Mesendoderm (in vitro differentiated cells): Measurements from ENCODE around the gene FAM25G.

ENCODE experiments used
- DNase-seq: peaks from one replicate; pipeline ENCODE4 v3.0.0; 2013
- H2AK5ac ChIP-seq: 2 replicates; pipeline ENCODE4 v1.6.1; 2013; ENCODE audit warnings: low read length, inconsistent platforms
- H2BK120ac ChIP-seq: 2 replicates; pipeline ENCODE4 v1.6.1; 2013; ENCODE audit warnings: low read depth, mild to moderate bottlenecking, low read length, moderate library complexity, mixed read lengths
- H2BK15ac ChIP-seq: replicated peaks from 2 replicates; pipeline ENCODE4 v1.6.1; 2013; ENCODE audit warnings: low read depth, mild to moderate bottlenecking, moderate library complexity
- H2BK5ac ChIP-seq: 2 replicates; pipeline ENCODE4 v1.6.1; 2013; ENCODE audit warnings: low read length, inconsistent platforms
- H3K18ac ChIP-seq: 2 replicates; pipeline ENCODE4 v1.6.1; 2013; ENCODE audit warnings: mild to moderate bottlenecking, low read length, mixed read lengths
- H3K23ac ChIP-seq: one replicate; pipeline ENCODE4 v1.6.1; 2013; ENCODE audit warnings: low read length
- H3K27ac ChIP-seq: 2 replicates; pipeline ENCODE4 v1.5.1; 2013; ENCODE audit warnings: low read depth, mild to moderate bottlenecking, inconsistent platforms, low read length, moderate library complexity
- H3K27me3 ChIP-seq: 2 replicates; pipeline ENCODE4 v1.6.1; 2013; ENCODE audit warnings: low read length, control low read depth, mild to moderate bottlenecking, inconsistent platforms; ENCODE audit not compliant: insufficient read depth, poor library complexity
- H3K36me3 ChIP-seq: 2 replicates; pipeline ENCODE4 v1.6.1; 2013; ENCODE audit warnings: low read length, inconsistent platforms; ENCODE audit not compliant: control insufficient read depth, insufficient read depth
- H3K4ac ChIP-seq: one replicate; pipeline ENCODE4 v1.6.1; 2013; ENCODE audit warnings: low read depth, mild to moderate bottlenecking, low read length, moderate library complexity
- H3K4me1 ChIP-seq: 2 replicates; pipeline ENCODE4 v1.6.1; 2013; ENCODE audit warnings: low read depth, low read length, inconsistent platforms; ENCODE audit not compliant: control insufficient read depth
- H3K4me2 ChIP-seq: 2 replicates; pipeline ENCODE4 v1.6.1; 2013; ENCODE audit warnings: low read length
- H3K4me3 ChIP-seq: 2 replicates; pipeline ENCODE4 v1.5.1; 2013; ENCODE audit warnings: mild to moderate bottlenecking, low read length
- H3K56ac ChIP-seq: one replicate; pipeline ENCODE4 v1.6.1; 2013; ENCODE audit warnings: low read length
- H3K79me1 ChIP-seq: 2 replicates; pipeline ENCODE4 v1.6.1; 2013; ENCODE audit warnings: low read length, inconsistent platforms
- H3K79me2 ChIP-seq: 2 replicates; pipeline ENCODE4 v1.6.1; 2013; ENCODE audit warnings: mild to moderate bottlenecking, low read length; ENCODE audit not compliant: control insufficient read depth, insufficient read depth
- H3K9ac ChIP-seq: 2 replicates; pipeline ENCODE4 v1.6.1; 2013; ENCODE audit warnings: low read length, inconsistent platforms
- H4K5ac ChIP-seq: one replicate; pipeline ENCODE4 v1.6.1; 2013; ENCODE audit warnings: low read length
- H4K8ac ChIP-seq: one replicate; pipeline ENCODE4 v1.6.1; 2013; ENCODE audit warnings: low read depth, mild to moderate bottlenecking, control low read depth, low read length, moderate library complexity
- WGBS: extraction: QIAGEN DNeasy Blood & Tissue Kit; methylation state at CpG from one replicate; pipeline ENCODE4 v1.1.7; 2013; ENCODE audit warnings: low lambda C conversion rate, missing lambda C conversion rate; ENCODE audit not compliant: insufficient coverage; ENCODE audit errors: extremely low coverage; 5-methylcytosine and 5-hydroxymethylcytosine counted together

Gene FAM25G

GRCh38 chr10:47443145-47443544 is 48.4 kb downstream of the FAM25G start:
- Histone ChIP-seq H4K5ac (no peak overlapping the region), H2BK120ac (no peak overlapping the region), H3K79me2 (no peaks in the 10 kb centered on the region), H3K79me1 (no peaks in the 10 kb centered on the region), H3K36me3 (no peaks in the 10 kb centered on the region), H2AK5ac (no peak overlapping the region), H3K27me3 (no peaks in the 10 kb centered on the region), H2BK5ac (no peak overlapping the region), H3K4ac (no peak overlapping the region), H3K4me2 (no peak overlapping the region), H3K27ac (no peak overlapping the region), H2BK15ac (no peak overlapping the region), H4K8ac (no peak overlapping the region), H3K9ac (no peak overlapping the region), H3K4me1 (no peaks in the 10 kb centered on the region), H3K56ac (no peak overlapping the region), H3K23ac (no peak overlapping the region), H3K18ac (no peak overlapping the region), H3K4me3 (no peak overlapping the region)
- DNase-seq: no peak
- WGBS: no CpG with 5 or more reads among the region's 2 CpGs

GRCh38 chr10:47442351-47442750 is 49.1 kb downstream of the FAM25G start:
- H4K5ac ChIP-seq: no peak overlapping the region
- no peak overlapping the region for H3K56ac ChIP-seq
- no CpG with 5 or more reads among the region's 5 CpGs for WGBS
- no peak overlapping the region for H2BK120ac ChIP-seq
- H3K79me1 ChIP-seq: no peaks in the 10 kb centered on the region
- H3K18ac ChIP-seq: no peak overlapping the region
- H3K4me1 ChIP-seq: no peaks in the 10 kb centered on the region
- DNase-seq: no peak
- H3K4ac ChIP-seq: no peak overlapping the region
- H3K23ac ChIP-seq: no peak overlapping the region
- H3K4me3 ChIP-seq: no peak overlapping the region
- no peak overlapping the region for H2AK5ac ChIP-seq
- no peak overlapping the region for H3K4me2 ChIP-seq
- H3K9ac ChIP-seq: no peak overlapping the region
- H3K79me2 ChIP-seq: no peaks in the 10 kb centered on the region
- no peak overlapping the region for H3K27ac ChIP-seq
- H3K36me3 ChIP-seq: no peaks in the 10 kb centered on the region
- no peak overlapping the region for H2BK5ac ChIP-seq
- H4K8ac ChIP-seq: no peak overlapping the region
- no peak overlapping the region for H2BK15ac ChIP-seq
- H3K27me3 ChIP-seq: no peaks in the 10 kb centered on the region

GRCh38 chr10:47441938-47442337 is 49.6 kb downstream of the FAM25G start:
- WGBS: no CpG with 5 or more reads among the region's 4 CpGs
- Histone ChIP-seq H2BK5ac (no peak overlapping the region), H3K18ac (no peak overlapping the region), H4K5ac (no peak overlapping the region), H2AK5ac (no peak overlapping the region), H3K56ac (no peak overlapping the region), H2BK120ac (no peak overlapping the region), H3K79me2 (no peaks in the 10 kb centered on the region), H3K4me2 (no peak overlapping the region), H4K8ac (no peak overlapping the region), H3K4me3 (no peak overlapping the region), H3K27me3 (no peaks in the 10 kb centered on the region), H3K4ac (no peak overlapping the region), H3K23ac (no peak overlapping the region), H3K79me1 (no peaks in the 10 kb centered on the region), H3K4me1 (no peaks in the 10 kb centered on the region), H3K36me3 (no peaks in the 10 kb centered on the region), H3K9ac (no peak overlapping the region), H2BK15ac (no peak overlapping the region), H3K27ac (no peak overlapping the region)
- no peak for DNase-seq

DNA sequence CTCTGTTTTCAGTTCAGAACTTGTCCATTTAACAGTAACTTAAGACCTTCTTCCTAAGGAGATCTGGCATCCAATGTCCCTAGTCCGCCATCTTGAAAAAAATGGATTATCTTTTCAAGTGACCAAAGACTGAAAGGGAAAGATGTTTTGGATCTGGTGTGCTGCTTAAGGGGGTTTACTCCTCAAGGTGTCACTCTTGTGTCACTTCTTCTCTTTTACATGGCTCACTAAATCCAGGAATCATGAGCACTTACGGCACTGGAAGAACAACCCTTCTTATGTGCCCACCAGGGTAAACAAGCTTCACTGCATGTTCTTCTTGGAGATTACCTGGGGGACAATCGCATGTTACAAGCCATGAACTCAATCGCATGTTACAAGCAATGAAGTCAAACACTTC is 51.3 kb downstream of the FAM25G start:
- no peak overlapping the region for H2BK120ac ChIP-seq
- H3K4me1 ChIP-seq: no peaks in the 10 kb centered on the region
- no CpG with 5 or more reads among the region's 4 CpGs for WGBS
- no peak overlapping the region for H4K5ac ChIP-seq
- no peak overlapping the region for H3K4me2 ChIP-seq
- H3K9ac ChIP-seq: no peak overlapping the region
- H3K23ac ChIP-seq: no peak overlapping the region
- H2BK5ac ChIP-seq: no peak overlapping the region
- no peaks in the 10 kb centered on the region for H3K27me3 ChIP-seq
- DNase-seq: peak; percentile 76
- H3K79me2 ChIP-seq: no peaks in the 10 kb centered on the region
- H3K79me1 ChIP-seq: no peaks in the 10 kb centered on the region
- no peak overlapping the region for H3K18ac ChIP-seq
- no peak overlapping the region for H4K8ac ChIP-seq
- no peak overlapping the region for H3K56ac ChIP-seq
- H3K27ac ChIP-seq: no peak overlapping the region
- no peak overlapping the region for H3K4me3 ChIP-seq
- H2BK15ac ChIP-seq: no peak overlapping the region
- no peak overlapping the region for H2AK5ac ChIP-seq
- H3K4ac ChIP-seq: no peak overlapping the region
- H3K36me3 ChIP-seq: no peaks in the 10 kb centered on the region

- Histone ChIP-seq H3K23ac (no peak overlapping the region), H3K79me2 (no peaks in the 10 kb centered on the region), H3K79me1 (no peaks in the 10 kb centered on the region), H2AK5ac (no peak overlapping the region), H3K27ac (no peak overlapping the region), H4K8ac (no peak overlapping the region), H3K36me3 (no peaks in the 10 kb centered on the region), H3K27me3 (no peaks in the 10 kb centered on the region), H2BK120ac (no peak overlapping the region), H2BK15ac (no peak overlapping the region), H3K4me2 (no peak overlapping the region), H3K9ac (no peak overlapping the region), H3K4me1 (no peaks in the 10 kb centered on the region), H4K5ac (no peak overlapping the region), H3K56ac (no peak overlapping the region), H3K4ac (no peak overlapping the region), H3K4me3 (no peak overlapping the region), H2BK5ac (no peak overlapping the region), H3K18ac (no peak overlapping the region)
- peak; percentile 89 for DNase-seq
- WGBS: no CpG with 5 or more reads among the region's 6 CpGs
Measured at GRCh38 chr10:47438857-47439474, 52.5 kb downstream of the FAM25G start.
